ENCODE results near the gene SLC35B2. TPM values are rescaled to one million over a fixed set of nuclear protein-coding genes. Genes with fewer than 3 reads are reported as not detected.

SLC35B2 gene
- total RNA-seq, 2 donors from 2014 or later, result 31.1 to 33.9 TPM

- peak; percentile 57 for ATAC-seq
These were observed 6.2 kb upstream of the SLC35B2 start for GRCh38 chr6:44263354-44264100.

GRCh38 chr6:44262467-44263353, 5.4 kb upstream of the SLC35B2 start:
- H3K27ac ChIP-seq, result peak overlapping the region in 3 of 4 donors; percentile 83 to 90 (median 87)
- WGBS, 2 donors, result 59% methylated on average over 6 to 7 of the region's 7 CpGs
- H3K4me3 ChIP-seq, result no peak overlapping the region

More at GRCh38 chr6:44263354-44264100, 6.2 kb upstream of the SLC35B2 start:
- intact Hi-C loops (cut with DNase I), result no loop called here
- H3K4me3 ChIP-seq, result no peak overlapping the region
- peaks cover 34% of the 10 kb centered on the region for H3K4me1 ChIP-seq
- no peaks in the 10 kb centered on the region for H3K36me3 ChIP-seq (replicated peaks in 1 of 2; ENCODE audit: insufficient read depth in 1 of 2, low read depth in 2 of 2)
- peak overlapping the region in 3 of 4 donors; percentile 83 to 90 (median 87) for H3K27ac ChIP-seq
- 38 to 44% methylated on average over 9 of the region's 9 CpGs for WGBS, 2 donors
- no peaks in the 10 kb centered on the region for H3K27me3 ChIP-seq
- DNase-seq, result peak in 3 of 4 donors; percentile 47 to 72 (median 61)
- H3K9me3 ChIP-seq, result no peaks in the 10 kb centered on the region
- TF ChIP-seq, protein P1, sequence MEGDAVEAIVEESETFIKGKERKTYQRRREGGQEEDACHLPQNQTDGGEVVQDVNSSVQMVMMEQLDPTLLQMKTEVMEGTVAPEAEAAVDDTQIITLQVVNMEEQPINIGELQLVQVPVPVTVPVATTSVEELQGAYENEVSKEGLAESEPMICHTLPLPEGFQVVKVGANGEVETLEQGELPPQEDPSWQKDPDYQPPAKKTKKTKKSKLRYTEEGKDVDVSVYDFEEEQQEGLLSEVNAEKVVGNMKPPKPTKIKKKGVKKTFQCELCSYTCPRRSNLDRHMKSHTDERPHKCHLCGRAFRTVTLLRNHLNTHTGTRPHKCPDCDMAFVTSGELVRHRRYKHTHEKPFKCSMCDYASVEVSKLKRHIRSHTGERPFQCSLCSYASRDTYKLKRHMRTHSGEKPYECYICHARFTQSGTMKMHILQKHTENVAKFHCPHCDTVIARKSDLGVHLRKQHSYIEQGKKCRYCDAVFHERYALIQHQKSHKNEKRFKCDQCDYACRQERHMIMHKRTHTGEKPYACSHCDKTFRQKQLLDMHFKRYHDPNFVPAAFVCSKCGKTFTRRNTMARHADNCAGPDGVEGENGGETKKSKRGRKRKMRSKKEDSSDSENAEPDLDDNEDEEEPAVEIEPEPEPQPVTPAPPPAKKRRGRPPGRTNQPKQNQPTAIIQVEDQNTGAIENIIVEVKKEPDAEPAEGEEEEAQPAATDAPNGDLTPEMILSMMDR (IDR thresholded peaks at IDR 0.05), result no peak
- peak in 2 of 3 donors; percentile 87 to 90 for TF ChIP-seq POLR2A (IDR thresholded peaks at IDR 0.05)

DNA sequence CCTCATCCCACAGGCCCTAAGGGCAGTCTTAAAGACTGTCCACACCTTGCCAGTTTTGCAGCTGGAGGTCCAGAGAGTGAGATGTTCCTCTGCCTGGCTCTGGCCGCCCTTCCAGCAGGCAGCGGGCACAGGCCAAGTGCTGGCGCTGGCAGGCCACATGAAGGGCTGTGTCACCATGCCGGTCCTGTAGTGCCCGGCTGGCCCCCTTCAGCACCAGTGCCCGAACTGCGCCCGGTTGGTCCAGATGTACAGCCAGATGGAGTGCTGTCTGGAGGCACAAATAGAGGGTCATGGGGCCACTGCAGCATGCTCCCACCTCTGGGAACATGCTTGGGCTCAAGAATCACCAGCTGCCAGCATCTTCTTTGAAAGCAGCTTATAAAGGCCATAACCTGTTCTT, 4.3 kb upstream of the SLC35B2 start:
- 86 to 93% methylated on average over 3 to 8 of the region's 8 CpGs for WGBS, 2 donors
- H3K4me1 ChIP-seq, result peaks cover 46% of the 10 kb centered on the region

More at GRCh38 chr6:44262467-44263353, 5.4 kb upstream of the SLC35B2 start:
- TF ChIP-seq POLR2A (IDR thresholded peaks at IDR 0.05), result no peak
- Histone ChIP-seq H3K27me3 (no peaks in the 10 kb centered on the region), H3K4me1 (peaks cover 40% of the 10 kb centered on the region), H3K9me3 (no peaks in the 10 kb centered on the region), H3K36me3 (replicated peaks in 1 of 2; ENCODE audit: insufficient read depth in 1 of 2, low read depth in 2 of 2) (no peaks in the 10 kb centered on the region)
- intact Hi-C loops (cut with DNase I), result no loop called here
- DNase-seq, result no peak
- ATAC-seq, result no peak

GRCh38 chr6:44260451-44261297, 3.3 kb upstream of the SLC35B2 start:
- intact Hi-C loops (cut with DNase I), result no loop called here
- no peak for TF ChIP-seq POLR2A (IDR thresholded peaks at IDR 0.05)
- TF ChIP-seq, protein P1 (IDR thresholded peaks at IDR 0.05), result no peak
- no peak for ATAC-seq
- Histone ChIP-seq H3K4me3 (no peak overlapping the region), H3K9me3 (no peaks in the 10 kb centered on the region), H3K27me3 (no peaks in the 10 kb centered on the region), H3K27ac (no peak overlapping the region), H3K36me3 (replicated peaks in 1 of 2; ENCODE audit: insufficient read depth in 1 of 2, low read depth in 2 of 2) (no peaks in the 10 kb centered on the region), H3K4me1 (peaks cover 55% of the 10 kb centered on the region)
- WGBS, 2 donors, result 84 to 90% methylated on average over 6 of the region's 6 CpGs
- DNase-seq, result no peak

More for the DNA sequence above, 4.3 kb upstream of the SLC35B2 start:
- Histone ChIP-seq H3K9me3 (no peaks in the 10 kb centered on the region), H3K27me3 (no peaks in the 10 kb centered on the region), H3K36me3 (replicated peaks in 1 of 2; ENCODE audit: insufficient read depth in 1 of 2, low read depth in 2 of 2) (no peaks in the 10 kb centered on the region), H3K4me3 (no peak overlapping the region), H3K27ac (no peak overlapping the region)
- TF ChIP-seq, protein P1 (IDR thresholded peaks at IDR 0.05), result no peak
- no peak for TF ChIP-seq POLR2A (IDR thresholded peaks at IDR 0.05)
- no peak for DNase-seq
- no peak for ATAC-seq
- intact Hi-C loops (cut with DNase I), result no loop called here

Measured in body of pancreas (tissue), 4 donors.